Kasumi-1 (cell line): ENCODE results near the gene MLKL.

ENCODE experiments used
- DNase-seq, 2 experiments: peaks; one replicate each; lab custom pipeline; 2025; lab: John Stamatoyannopoulos, UW

MLKL gene

DNA sequence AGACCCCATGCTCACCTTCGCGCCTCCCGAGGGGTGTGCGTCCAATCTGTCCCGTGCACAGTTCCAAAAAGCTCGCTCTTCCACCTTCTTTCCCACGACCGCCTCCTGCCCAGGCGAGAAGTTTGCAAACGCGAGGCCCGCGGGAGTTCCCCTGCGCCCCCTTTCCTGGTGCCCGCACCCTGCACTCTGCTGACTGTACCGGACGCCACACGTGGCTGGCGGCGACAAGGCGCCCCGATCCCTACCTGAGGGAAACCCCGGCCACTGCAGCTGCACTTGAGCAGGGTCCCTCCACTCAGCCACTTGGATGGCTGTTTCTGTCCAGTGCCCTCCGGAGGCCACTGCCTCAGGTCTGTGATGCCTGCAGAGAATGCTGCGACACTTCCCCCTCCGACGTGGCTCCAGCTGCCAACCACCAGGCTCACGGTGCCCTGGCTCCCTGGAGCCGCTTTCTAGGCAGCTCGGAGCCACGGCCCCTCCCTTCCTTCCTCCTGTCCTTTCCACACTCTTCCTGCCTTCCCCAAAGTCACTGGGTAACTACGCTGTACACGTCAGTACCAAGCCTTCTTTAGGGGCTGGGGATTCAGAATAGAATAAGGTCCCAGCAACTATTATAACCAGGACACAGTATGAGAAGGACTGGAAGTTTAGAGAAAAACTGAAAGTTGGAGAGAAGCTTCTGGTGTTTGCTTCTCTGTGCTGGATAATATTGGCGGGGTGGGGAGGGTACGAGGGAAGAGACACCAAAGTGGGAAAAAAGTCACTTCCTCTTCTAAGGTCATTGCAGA lies at the start of gene MLKL:
Gene MLKL, minus strand, starts transcription at position 425 of the 788 bp plus-strand sequence. CDS start 5,105 bp downstream, outside the sequence.
- peak; percentile 97 for DNase-seq

DNA sequence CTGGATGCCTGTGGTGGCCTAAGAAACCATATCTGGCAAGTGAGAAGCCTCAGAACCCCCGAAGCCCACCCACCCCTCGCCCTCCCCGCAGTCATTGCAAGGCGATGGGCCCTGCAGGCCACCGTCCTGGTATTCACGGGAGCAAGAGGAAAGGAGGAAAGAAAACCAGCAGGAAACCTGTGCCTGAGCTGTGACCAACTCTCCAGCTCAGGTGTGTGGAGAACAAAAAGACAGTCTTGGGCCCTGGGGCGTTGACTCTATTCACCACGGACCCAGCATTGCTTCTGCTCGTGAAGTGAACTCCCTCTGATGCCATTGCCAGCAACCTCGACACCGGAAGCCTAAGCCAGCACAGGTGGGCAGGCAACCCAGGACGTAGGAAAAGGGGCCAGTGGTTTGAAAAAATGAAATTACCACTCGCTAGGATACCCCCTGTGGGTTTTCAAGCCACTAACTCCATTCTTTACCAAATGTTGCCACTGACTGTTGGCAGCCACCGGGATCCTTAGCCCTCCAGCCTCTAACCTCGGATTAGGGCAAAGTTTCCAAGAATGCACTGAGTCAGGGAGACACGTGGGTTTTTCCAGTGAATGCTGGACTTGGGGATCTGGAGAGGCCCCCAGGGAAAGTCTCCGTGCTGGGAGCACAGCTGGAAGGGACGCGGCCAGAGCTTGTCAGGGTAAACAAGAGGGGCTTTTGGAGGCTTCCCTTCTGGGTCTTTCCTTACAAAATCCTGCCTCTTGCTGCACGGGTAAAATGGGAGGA lies 48.8 kb upstream of the MLKL start:
- DNase-seq = no peak

DNA sequence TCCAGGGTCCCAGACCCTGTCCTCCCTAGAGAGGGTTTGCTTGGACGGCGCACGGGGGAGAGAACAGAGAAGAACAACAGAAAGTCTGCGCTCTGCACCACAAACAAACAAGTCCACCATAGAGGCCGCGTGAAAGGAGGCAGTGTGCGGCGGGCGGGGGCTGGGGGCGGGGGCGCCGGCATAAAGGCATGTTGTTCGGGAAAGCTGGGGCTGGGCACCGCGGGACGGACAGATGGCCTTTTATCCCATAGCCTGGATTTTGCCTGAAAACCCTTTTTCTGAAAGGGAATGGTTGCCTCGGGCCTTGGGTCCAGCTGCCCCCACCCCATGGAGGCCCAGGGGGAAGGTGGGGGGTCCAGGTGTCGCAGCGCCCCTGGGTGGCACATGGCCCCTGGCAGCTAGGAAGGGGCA lies 48.0 kb upstream of the MLKL start:
- no peak for DNase-seq

DNA sequence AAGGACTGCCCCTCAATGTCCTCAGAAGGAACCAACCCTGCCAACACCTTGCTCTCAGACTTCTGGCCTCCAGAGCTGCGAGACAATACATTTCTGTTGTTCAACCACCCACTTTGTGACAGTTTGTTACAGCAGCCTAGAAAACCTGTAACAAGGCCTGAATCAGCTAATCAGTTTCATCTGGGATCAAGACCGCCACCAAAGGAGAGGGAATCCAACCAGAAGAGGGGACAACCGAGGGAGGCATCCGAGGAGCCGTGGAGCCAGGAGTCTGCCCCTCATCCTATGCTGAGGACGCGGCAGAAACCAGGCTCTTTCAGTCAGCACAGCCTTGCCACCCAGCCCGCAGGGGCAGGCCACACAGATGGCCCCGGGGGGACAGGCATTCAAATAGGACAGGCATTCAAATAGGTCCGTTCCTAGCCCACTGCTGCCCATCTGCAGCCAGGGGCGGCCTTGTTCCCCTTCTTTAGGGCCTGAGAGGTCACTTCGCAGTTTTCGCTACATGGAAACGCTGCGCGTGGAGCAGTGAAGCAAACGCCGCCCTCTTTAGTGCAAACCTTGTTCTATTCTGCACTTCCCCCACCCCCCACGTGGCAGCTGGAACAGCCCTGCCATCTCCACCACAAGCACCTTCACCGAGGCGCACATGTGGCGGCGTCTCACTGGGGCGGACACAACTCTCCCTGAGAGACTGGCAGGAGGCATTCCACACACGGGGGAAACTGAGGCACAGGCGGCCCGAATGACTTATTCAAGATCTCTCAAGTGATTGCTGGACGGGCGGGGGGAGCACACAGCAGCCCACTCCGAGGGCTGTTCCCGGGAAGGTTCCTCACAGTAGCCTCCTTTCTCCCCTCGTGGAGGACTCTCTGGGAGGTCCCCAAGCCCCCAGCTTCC lies 47.3 kb upstream of the MLKL start:
- DNase-seq = no peak

DNA sequence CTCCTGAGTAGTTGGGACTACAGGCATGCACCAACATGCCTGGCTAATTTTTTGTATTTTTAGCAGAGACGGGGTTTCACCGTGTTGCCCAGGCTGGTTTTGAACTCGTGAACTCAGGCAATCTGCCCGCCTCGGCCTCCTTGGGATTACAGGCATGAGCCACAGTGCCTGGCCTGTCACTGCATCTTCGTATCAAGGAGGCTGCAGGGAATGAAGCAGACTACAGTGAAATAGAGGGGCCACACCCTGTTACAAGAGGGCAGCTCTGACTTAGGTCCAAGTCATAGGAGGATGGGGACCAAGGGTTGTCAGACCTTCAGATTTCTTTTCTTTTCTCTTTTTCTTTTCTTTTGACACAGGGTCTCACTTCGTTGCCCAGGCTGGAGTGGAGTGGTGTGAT lies 45.3 kb upstream of the MLKL start:
- DNase-seq = no peak

DNA sequence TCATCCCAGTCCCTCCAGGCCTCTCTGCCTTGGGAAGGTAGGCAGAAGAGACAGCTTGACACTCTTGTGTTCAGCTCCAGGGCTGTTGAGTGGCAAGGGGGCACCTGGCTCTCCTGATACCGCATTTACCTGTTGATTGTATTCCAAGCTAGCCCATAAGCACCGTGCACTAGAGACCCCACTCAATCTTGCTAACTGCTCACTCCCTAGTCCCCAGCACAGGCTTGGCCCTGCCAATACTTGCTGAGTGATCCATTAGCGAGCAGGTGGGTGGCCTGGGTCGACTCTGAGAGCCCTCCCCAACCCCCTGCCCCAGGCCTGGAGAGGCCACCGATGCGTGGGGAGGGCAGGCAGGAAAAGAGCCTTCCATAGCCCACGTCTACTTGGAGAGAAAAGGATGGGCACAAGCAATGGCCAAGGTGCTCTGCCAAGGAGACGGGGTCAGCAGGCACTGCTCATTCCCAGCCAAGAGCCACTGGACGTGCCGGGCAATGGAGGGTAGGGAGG lies 44.5 kb upstream of the MLKL start:
- no peak for DNase-seq

DNA sequence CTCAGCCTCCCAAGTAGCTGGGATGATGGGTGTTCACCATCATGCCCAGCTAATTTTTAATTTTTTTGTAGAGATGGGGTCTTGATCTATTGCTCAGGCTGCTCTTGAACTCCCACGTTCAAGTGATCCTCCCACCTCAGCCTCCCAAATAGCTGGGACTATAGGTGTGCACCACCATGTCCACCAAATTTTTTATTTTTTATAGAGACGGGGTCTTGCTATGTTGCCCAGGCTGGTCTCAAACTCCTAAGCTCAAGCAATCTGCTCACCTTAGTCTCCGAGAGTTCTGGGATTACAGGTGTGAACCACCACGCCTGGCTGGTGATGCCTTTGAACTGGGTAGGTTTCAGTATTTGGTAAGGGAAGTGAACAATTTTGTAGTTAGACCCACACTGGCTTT lies 43.9 kb upstream of the MLKL start:
- no peak for DNase-seq

DNA sequence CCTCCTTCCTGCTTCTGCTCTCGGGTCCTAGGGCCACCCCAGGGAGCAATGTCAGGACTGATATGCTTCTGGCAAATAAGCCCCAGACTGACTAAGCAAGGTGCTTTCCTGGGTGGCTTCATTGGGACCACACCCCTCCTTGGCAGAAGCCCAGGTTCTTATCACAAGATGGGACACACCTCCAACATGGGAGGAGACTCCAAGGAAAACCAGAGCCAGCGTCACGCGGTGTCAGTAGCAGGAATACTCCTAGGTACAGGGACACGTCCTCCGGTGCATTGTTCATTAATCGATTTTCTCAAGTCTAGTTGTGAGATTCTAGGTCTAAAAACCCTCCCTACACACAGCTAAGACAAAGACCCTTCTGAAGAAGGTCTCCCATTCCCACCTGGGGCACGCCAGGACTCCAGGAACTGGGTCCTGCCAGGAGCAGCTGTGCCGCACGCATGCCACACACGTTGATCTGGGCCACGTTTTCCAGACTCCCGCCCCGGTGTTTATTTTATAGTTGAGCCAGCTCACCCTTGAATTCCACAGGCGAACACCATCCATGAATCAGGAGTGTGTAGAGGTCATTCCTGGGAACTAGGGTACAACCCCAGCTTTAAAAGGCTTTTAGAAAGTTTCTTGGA lies 43.1 kb upstream of the MLKL start:
- DNase-seq = no peak

DNA sequence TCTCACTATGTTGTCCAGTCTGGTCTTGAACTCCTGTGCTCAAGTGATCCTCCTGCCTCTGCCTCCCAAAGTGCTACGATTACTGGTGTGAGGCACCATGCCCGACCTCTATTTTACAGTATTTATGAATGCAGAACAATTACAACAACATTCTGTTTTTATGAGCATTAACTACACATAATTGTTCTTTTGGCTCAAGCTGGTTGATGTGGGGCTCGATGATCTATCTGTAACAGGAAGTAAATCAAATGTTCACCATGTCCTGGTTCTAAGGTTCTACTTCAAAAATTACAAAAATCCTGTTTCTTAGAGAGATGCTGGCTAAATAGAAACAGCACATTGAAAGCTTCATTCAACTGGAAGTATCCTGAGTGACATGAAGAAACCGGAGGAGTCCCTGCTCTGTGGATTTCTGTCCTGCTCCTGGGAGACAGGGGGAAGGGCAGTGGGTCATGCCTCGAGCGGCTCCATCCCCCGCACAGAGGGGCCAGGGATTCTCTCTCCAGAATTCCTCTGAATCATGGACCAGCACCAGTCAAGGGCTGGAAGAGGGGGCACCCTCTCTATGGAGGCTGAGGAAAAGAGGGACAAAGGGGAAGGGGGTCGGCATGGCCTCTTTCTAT lies 42.5 kb upstream of the MLKL start:
- no peak for DNase-seq

DNA sequence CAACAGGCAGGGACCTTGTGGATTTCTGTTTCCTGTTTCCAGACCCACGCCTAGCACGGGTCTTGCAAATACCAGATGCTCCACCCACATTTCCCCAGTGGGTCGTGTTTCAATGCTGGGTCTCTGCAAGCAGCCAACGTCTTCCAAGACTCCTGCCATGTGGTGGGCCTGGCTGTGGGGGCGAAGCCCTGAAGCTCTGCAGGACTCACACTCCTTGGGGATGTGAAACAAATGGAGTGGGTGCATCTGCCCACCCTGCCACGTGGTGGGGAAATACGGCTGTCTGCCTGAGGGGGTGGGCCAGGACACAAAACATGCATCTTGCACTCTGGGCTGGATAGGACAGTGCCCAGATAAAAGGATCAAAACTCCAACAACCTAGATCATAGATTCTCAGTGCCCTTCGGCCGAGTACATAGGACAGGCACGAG lies 41.4 kb upstream of the MLKL start:
- DNase-seq = peak; percentile 52 to 58

DNA sequence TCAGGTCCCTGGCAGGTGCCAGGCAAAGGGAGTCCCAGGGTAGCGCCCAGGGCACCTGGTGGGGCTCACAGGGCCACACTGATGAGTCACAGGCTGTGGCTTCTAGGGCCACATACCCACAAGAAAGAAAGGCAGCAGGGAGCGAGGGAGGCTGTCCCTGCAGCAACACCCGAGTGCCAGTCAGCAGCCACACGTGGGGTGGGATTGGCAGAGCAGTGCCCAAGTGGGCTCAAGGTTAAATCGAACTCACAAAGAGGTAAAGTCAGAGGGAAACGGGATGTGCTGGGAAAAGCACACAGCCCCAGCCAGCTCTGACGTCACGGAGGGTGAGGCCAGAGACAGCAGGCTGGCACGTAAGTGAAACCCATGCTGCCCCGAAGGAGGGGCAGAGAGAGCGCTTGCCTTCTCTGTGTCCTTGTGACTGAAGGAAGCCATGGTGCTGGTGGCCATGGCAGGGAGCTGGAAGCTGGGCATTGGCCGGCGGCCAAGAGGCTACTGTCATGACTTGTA lies 40.2 kb upstream of the MLKL start:
- DNase-seq = no peak

DNA sequence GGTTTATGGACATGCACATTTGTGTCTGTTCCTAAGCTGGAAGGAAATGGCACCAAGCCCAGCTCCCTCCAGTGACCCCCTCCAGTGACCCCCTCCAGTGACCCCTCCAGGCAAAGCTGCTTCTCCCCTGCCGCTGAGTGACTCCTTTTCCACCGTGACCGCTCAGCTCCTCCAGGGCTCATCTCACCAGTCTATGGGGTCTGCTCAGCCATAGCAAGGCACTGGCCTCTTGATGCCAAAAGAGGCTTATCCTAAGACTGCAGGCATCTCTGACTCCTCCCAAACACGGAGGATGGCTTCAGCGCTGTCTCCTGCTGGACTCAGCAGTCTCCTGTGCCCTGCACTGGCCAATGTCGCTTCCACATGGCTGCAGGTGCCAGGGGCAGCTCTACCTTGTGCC lies 38.6 kb upstream of the MLKL start:
- DNase-seq = no peak

DNA sequence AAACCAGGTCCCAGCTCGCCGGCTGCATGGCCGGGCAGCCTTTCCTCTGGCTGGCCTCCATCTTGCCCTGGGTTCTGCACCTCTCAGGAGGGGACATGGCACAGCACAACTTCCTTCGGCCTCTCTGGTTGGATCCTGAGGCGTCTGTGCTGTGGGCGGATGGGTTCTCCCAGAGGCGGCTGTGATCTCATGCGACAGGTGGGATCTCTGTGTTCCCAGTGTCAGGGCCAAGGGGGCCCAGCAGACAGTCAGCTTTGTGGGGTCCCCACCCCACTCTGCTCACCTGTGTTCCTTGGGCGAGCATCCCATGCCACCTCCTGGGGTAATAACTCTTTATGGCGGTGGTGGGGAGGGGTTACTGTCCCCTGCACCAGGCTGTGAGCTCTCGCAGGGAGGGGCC lies 38.2 kb upstream of the MLKL start:
- DNase-seq = no peak

DNA sequence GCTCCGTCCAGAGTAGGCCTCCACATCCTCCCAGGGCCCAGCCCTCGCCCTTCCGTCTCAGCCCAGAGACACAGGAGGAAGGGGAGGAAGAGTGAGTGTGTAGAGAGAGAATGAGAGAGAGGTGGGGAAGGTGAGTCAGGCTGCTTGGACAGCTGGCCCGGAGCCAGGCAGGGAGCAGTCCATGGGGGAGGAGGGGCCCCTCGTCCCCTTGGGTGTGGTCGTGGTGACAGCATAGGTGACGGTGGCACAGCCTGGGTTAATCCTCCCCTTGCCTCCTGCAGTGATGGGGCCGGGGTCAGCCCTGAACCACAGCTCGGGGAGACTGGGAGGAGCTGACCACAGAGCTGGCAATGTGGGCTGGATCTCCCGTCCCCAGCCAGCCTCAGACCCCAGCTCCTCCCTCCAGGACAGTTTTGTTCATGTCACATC lies 37.5 kb upstream of the MLKL start:
- DNase-seq = no peak

DNA sequence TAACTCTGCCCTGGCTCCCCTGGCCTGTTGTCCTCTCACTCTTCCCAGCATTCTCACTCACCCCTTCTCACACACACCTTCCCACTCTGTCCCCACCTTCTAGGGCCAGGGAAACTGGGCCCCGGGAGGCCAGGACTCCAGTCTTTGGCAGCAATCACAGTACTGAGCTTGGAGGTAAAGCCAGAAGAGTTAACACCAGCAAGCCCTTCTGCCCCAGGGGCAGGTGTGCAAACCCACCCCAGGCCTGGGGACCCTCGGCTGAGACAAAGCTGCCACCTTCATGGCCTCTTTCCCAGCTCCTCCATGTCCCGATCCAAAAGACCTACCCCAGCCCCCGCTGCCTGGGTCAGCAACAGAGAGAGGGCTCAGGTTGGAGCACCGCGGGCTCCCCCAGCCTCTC lies 36.9 kb upstream of the MLKL start:
- DNase-seq = no peak

DNA sequence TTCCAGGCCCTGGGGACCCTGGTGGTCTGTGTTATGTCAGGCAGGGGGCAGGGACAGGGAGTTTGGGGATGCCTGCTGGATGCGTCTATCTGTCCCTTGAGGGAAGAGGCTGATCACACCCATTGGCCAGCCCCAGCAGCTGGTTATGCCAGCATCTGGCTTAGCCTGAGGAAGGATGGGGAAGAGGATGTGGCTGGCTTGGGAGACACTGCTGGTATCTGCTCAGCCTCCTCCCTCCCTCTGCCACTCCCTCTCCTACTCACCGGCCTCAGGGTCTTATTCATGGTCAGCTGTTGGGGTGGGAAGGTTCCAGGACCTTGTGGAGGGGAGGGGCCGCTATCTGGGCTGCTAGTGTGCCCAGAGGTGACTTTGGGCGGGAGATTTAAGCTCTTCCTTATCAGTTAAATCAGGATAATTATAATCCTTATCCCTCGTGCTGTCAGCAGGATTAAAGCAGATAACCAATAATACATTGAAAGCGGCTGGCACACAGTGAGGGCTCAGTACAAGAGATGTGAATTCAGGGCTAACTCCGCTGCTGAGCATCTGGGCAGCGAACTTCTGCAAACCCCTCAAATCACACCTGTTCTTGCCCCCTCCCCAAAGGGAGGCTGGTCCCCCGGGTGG lies 36.0 kb upstream of the MLKL start:
- DNase-seq = no peak

DNA sequence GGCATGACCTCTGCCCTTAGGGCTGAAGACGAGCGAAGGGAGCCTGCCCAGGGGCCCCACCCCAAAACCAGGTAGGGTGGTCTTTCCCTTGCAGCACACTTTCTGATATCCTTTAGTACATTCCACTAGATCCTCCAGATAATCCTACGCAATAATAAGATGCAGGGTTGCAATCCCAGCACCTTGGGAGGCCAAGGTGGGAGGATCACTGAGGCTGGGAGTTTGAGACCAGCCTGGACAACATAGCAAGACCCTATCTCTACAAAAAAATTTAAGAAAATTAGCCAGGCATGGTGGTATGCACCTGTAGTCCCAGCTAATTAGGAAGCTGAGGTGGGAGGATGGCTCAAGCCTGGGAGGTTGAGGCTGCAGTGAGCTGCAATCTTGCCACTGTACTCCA lies 34.9 kb upstream of the MLKL start:
- no peak for DNase-seq

DNA sequence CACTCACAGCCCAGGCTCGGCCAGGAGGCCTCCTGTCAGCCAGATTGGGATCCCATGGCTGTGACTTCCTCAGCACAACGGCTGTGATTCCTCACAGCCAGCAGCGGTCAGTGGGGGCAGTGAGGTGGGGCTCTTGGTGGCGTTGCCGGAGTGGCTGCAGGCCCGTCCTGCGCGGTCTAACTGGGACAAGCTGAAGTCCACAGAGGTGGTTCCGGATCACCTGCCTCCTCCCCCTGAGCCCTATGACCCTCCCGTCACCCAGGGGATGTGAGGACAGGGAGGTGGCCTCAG lies 34.4 kb upstream of the MLKL start:
- DNase-seq = no peak

DNA sequence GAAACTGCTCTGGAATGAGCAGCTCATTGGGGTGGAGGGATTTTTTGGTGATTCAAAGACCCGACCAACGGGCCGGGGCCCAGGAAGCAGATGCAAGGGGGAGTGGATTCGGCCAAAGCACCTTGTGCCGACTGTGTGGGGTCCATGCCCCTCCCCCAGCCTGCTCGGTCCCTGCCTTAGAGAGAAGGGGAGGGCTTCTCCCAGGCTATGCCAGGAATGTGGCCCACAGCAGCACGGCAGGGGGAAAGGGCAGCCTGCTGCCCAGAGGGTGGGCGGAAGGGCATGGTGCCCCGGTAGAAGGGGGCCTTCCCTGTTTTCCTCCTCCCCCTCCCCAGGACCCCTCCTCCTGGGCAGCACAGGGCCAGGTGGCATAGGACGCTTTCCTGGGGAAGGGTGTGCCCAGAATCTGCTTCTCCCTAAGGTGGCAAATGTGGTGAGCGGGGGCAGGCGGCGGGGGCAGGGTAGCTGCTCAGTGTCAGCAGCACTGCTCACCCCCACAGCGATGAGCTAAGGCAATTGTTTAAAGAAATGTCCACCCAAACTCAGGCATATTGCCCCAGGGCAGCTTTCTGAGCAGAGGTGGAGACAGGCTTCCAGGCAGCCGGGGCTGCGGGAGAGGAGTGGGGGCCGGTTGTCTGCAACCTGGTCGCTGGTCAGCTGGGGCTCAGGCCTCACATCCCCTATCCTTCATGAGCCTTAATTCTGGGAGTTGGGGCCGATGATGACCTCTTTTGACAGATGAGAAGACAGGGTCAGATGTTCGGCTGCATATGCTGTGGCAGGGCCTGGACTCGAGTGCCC lies 33.9 kb upstream of the MLKL start:
- no peak for DNase-seq
